Hepatocyte (in vitro differentiated cells): ENCODE data around the gene ESR1. TPM values are rescaled to one million over a fixed set of nuclear protein-coding genes. Genes with fewer than 3 reads are reported as not detected.

Source experiments
- DNase-seq: peaks from one replicate; pipeline ENCODE4 v3.0.0-alpha.2; 2016; ENCODE audit warnings: low spot score
- H2AFZ ChIP-seq: fragments of 200-600 bp; sonication (generic); 2 replicates; pipeline ENCODE4 v1.6.0; 2016; ENCODE audit warnings: antibody characterized with exemption, mild to moderate bottlenecking
- H3K27ac ChIP-seq: fragments of 200-600 bp; sonication (generic); 2 replicates; pipeline ENCODE4 v1.5.1; 2016; ENCODE audit warnings: mild to moderate bottlenecking
- H3K27me3 ChIP-seq: fragments of 200-600 bp; sonication (generic); 2 replicates; pipeline ENCODE4 v1.6.1; 2016
- H3K36me3 ChIP-seq: fragments of 200-600 bp; sonication (generic); replicated peaks from 2 replicates; pipeline ENCODE4 v1.5.1; 2016; ENCODE audit warnings: low read depth; ENCODE audit not compliant: insufficient read depth
- H3K4me1 ChIP-seq: fragments of 200-600 bp; sonication (generic); 2 replicates; pipeline ENCODE4 v1.5.1; 2016; ENCODE audit warnings: mild to moderate bottlenecking, moderate library complexity; ENCODE audit not compliant: insufficient read depth
- H3K4me2 ChIP-seq: fragments of 200-600 bp; sonication (generic); 2 replicates; pipeline ENCODE4 v1.6.0; 2016
- H3K4me3 ChIP-seq: fragments of 200-600 bp; sonication (generic); 2 replicates; pipeline ENCODE4 v1.5.1; 2016; ENCODE audit warnings: mild to moderate bottlenecking
- H3K79me2 ChIP-seq: fragments of 200-600 bp; sonication (generic); 2 replicates; pipeline ENCODE4 v1.6.0; 2017; ENCODE audit warnings: mild to moderate bottlenecking
- H3K9me2 ChIP-seq: fragments of 200-600 bp; sonication (generic); replicated peaks from 2 replicates; pipeline ENCODE4 v1.6.0; 2017; ENCODE audit warnings: mild to moderate bottlenecking; ENCODE audit not compliant: insufficient read depth
- H3K9me3 ChIP-seq: fragments of 200-600 bp; sonication (generic); 2 replicates; pipeline ENCODE4 v1.5.1; 2016; ENCODE audit warnings: low read depth, mild to moderate bottlenecking
- H4K20me1 ChIP-seq: fragments of 200-600 bp; sonication (generic); 2 replicates; pipeline ENCODE4 v1.6.0; 2016; ENCODE audit warnings: mild to moderate bottlenecking; ENCODE audit not compliant: insufficient read depth, poor library complexity, severe bottlenecking
- EZH2 ChIP-seq: fragments of 200-600 bp; sonication (generic); IDR thresholded peaks from 2 replicates; pipeline ENCODE4 v1.6.1; 2016; ENCODE audit warnings: antibody characterized with exemption, mild to moderate bottlenecking, borderline replicate concordance
- EZH2phosphoT487 ChIP-seq: fragments of 200-600 bp; sonication (generic); IDR thresholded peaks from one replicate; pipeline ENCODE4 v1.6.1; 2018; ENCODE audit warnings: antibody characterized with exemption, mild to moderate bottlenecking, low read depth, moderate library complexity; ENCODE audit not compliant: unreplicated experiment, severe bottlenecking
- WGBS: methylation state at CpG from one replicate; pipeline ENCODE4 v1.1.6; 2016; ENCODE audit warnings: low lambda C conversion rate; ENCODE audit errors: missing lambda C conversion rate; 5-methylcytosine and 5-hydroxymethylcytosine counted together
- polyA plus RNA-seq: library from polyadenylated mRNA; unstranded; fragments of >200 nt; fragmentation: Nextera tagmentation; extraction: Ambion mirVana; gene quantifications from 2 replicates; pipeline ENCODE4 v1.2.1, GENCODE V29; 2016
- total RNA-seq: library from RNA; depleted of rRNA; stranded (reverse); fragments of >200 nt; gene quantifications from 2 replicates; pipeline ENCODE4 v1.2.3, GENCODE V29; 2014
- TF ChIP-seq, protein P1 (sequence below): fragments of 200-600 bp; sonication (generic); IDR thresholded peaks from 2 replicates; pipeline ENCODE4 v1.5.1; 2016; ENCODE audit warnings: antibody characterized with exemption, mild to moderate bottlenecking; ENCODE audit not compliant: poor library complexity

ESR1 gene
- total and polyA plus RNA-seq, 2 experiments from 2014 or later = 0.07 TPM; not detected in 1

DNA sequence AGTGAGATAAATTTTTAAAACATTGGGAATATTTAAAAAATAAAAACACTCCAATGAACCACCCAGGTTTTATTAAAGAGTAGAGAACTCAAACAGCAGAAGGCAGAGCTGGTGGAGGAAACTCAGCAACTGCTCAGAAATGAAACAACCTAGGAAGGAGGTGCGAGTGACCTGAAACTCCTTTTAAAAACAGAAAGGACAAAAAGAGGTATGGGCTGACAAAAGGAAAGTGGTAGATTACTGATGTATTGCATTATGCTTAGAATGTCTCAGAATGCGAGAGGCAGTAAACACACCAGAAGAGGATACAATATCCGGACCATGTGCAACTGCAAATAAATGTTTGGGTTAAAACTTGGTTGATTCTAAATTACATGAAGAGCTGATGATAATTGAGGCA lies 97.6 kb downstream of the ESR1 start:
- Histone ChIP-seq H3K36me3 (no peaks in the 10 kb centered on the region), H3K27me3 (no peaks in the 10 kb centered on the region), H3K27ac (no peak overlapping the region), H3K9me2 (no peaks in the 10 kb centered on the region), H3K4me3 (no peak overlapping the region), H3K9me3 (no peaks in the 10 kb centered on the region), H4K20me1 (no peaks in the 10 kb centered on the region), H2AFZ (no peak overlapping the region), H3K4me2 (no peak overlapping the region), H3K79me2 (no peaks in the 10 kb centered on the region), H3K4me1 (no peaks in the 10 kb centered on the region)
- TF ChIP-seq EZH2phosphoT487 (no peak), EZH2 (no peak)
- TF ChIP-seq, protein P1, sequence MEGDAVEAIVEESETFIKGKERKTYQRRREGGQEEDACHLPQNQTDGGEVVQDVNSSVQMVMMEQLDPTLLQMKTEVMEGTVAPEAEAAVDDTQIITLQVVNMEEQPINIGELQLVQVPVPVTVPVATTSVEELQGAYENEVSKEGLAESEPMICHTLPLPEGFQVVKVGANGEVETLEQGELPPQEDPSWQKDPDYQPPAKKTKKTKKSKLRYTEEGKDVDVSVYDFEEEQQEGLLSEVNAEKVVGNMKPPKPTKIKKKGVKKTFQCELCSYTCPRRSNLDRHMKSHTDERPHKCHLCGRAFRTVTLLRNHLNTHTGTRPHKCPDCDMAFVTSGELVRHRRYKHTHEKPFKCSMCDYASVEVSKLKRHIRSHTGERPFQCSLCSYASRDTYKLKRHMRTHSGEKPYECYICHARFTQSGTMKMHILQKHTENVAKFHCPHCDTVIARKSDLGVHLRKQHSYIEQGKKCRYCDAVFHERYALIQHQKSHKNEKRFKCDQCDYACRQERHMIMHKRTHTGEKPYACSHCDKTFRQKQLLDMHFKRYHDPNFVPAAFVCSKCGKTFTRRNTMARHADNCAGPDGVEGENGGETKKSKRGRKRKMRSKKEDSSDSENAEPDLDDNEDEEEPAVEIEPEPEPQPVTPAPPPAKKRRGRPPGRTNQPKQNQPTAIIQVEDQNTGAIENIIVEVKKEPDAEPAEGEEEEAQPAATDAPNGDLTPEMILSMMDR = no peak
- no peak for DNase-seq
- 94% methylated on average over 3 of the region's 3 CpGs for WGBS

DNA sequence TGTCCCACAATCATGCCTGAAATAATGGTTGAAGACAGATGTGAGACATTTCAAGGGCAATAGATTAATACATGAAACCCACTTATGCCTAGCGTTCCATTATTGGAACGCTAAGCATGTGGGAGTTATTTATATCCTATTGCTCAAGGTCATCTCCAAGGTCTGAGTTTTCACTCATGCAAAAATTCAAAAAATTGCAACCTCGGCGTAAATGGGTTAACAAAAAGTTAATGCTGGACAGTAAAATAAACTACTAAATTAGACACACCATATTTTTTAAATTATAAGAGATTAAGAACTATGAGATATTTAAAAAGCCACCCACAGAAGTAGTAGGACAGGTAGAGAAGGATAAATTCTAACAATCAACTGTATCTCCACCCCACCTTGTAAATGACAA lies 98.4 kb downstream of the ESR1 start:
- no peak for TF ChIP-seq EZH2phosphoT487
- TF ChIP-seq, protein P1 = no peak
- no peak for TF ChIP-seq EZH2
- Histone ChIP-seq H3K4me3 (no peak overlapping the region), H3K36me3 (no peaks in the 10 kb centered on the region), H3K27me3 (no peaks in the 10 kb centered on the region), H3K4me2 (no peak overlapping the region), H4K20me1 (no peaks in the 10 kb centered on the region), H3K79me2 (no peaks in the 10 kb centered on the region), H3K9me2 (no peaks in the 10 kb centered on the region), H3K9me3 (no peaks in the 10 kb centered on the region), H3K4me1 (no peaks in the 10 kb centered on the region), H3K27ac (no peak overlapping the region), H2AFZ (no peak overlapping the region)
- 90% methylated on average over 4 of the region's 4 CpGs for WGBS
- no peak for DNase-seq

DNA sequence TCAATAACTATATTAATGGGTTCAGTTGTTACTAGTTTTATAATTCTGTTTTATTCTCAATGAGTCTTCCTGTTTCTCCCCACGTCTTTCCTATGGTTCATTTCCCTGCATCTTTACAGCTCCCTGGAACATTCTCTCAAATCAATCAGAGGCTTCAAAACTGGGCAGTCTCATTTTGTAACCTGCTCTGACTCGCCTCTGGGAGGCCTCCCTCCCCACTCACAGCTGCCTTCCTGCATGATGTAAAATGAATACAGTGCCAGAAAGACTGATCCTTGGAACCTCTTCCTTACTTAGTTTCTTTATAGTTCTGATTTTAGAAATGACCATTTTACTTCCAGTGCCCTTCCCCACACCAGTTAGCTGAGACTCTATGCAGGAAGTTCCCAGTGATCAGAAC lies 103.9 kb downstream of the ESR1 start:
- H3K4me3 ChIP-seq = no peak overlapping the region
- no peak for DNase-seq
- no peaks in the 10 kb centered on the region for H3K79me2 ChIP-seq
- no peak overlapping the region for H2AFZ ChIP-seq
- no peaks in the 10 kb centered on the region for H3K9me2 ChIP-seq
- H3K4me2 ChIP-seq = no peak overlapping the region
- H3K4me1 ChIP-seq = no peaks in the 10 kb centered on the region
- 62% methylated on average over 2 of the region's 2 CpGs for WGBS
- no peaks in the 10 kb centered on the region for H4K20me1 ChIP-seq
- H3K27me3 ChIP-seq = no peaks in the 10 kb centered on the region
- H3K36me3 ChIP-seq = no peaks in the 10 kb centered on the region
- H3K9me3 ChIP-seq = no peaks in the 10 kb centered on the region
- no peak overlapping the region for H3K27ac ChIP-seq
- no peak for TF ChIP-seq EZH2phosphoT487
- no peak for TF ChIP-seq EZH2
- TF ChIP-seq, protein P1 = no peak

DNA sequence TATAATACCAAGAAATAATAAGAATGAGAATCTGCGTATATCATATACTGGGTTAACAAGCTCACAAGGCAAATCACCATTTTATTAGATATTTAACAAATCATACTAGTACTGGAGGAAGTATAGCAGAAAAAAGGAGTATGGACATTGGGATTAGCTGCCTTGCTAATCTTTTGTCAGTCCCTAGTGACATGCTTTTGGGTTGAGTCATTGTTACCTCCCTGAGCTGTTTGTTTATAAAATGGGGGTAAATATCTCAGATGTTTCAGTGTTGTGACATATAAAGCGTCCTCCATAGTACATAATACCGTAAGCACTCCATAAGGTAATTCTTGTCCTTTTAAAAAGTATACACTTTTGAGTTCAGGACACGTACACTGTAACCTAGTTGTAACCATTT lies 107.0 kb downstream of the ESR1 start:
- WGBS = 80% methylated on average over 4 of the region's 4 CpGs
- Histone ChIP-seq H3K9me3 (no peaks in the 10 kb centered on the region), H2AFZ (no peak overlapping the region), H3K9me2 (no peaks in the 10 kb centered on the region), H3K36me3 (no peaks in the 10 kb centered on the region), H3K27ac (no peak overlapping the region), H3K27me3 (no peaks in the 10 kb centered on the region), H4K20me1 (no peaks in the 10 kb centered on the region), H3K4me1 (no peaks in the 10 kb centered on the region), H3K79me2 (no peaks in the 10 kb centered on the region), H3K4me2 (no peak overlapping the region), H3K4me3 (no peak overlapping the region)
- TF ChIP-seq, protein P1 = no peak
- DNase-seq = no peak
